Measurements from ENCODE around the gene SIAE.

SIAE gene, protein sequence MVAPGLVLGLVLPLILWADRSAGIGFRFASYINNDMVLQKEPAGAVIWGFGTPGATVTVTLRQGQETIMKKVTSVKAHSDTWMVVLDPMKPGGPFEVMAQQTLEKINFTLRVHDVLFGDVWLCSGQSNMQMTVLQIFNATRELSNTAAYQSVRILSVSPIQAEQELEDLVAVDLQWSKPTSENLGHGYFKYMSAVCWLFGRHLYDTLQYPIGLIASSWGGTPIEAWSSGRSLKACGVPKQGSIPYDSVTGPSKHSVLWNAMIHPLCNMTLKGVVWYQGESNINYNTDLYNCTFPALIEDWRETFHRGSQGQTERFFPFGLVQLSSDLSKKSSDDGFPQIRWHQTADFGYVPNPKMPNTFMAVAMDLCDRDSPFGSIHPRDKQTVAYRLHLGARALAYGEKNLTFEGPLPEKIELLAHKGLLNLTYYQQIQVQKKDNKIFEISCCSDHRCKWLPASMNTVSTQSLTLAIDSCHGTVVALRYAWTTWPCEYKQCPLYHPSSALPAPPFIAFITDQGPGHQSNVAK

DNA sequence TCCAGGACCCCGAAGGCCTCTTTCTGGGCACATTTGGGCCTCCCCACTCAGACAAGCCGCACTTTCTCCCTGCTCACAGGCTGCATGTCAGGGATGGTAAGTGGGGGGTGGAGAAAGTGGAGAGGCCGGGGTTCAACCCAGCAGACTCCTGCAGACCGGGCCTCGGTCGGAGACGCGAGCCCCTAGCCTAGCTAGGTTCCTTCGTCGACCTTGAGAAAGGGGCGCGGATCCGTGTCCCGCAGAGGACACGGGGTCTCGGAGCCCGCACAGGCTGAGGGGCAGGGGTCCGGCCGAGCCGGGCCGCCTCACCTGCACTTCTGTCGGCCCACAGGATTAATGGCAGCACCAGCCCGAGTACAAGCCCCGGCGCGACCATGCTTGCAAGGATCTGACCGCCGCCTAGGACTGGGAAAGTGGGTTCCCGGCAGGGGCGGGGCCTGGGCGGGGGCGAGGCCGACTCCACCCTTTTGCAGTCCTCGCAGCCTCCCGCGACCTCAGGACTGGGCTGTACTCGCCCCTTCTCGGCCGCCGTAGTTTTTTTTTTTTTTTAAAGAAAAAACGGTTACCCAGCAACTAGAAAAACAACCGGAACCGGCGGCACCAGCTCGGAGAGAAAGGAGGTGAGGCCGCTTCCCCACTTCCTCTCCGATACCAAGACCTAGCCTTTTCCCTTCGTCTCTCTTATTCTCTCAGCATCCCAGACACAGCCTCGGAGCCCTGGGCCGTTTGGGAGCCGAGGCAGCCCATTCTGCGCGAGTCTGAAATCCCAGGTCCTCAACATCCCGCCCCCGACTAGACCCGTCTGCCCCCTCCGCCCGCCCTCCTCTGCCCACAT lies at the start of gene SIAE, which contains the start of gene SPA17:
SIAE (minus strand) TSS at position 407 of the 835 bp plus-strand sequence; CDS start at position 376, 31 bp downstream.
SPA17 (plus strand) TSS at position 572 of the 835 bp plus-strand sequence. CDS start 1,361 bp downstream, outside the sequence.
- peak; percentile 57 to 72 (median 68) for DNase-seq (ENCODE audit: low read depth in 3 of 3, low spot score in 1 of 3)

DNA sequence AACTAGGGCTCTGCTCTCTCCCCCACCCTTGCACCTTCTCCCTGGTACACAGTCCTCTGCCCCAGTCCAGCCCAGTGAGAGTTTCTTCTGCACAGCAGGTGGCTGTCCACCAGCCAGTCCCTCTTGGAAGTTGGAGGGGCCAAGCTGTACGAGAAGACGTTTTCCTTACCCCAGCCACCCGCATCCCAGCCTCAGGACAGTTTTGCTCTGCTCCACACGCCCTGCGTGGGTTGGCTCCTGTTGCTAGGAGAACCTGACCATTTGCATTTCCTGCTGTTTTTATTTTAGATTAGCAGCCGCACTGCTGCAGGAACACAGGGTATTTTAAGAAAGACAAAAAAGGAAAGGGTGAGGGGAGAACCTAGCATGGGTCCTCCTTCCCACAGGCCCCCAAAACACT lies 48.6 kb upstream of the SIAE start:
- DNase-seq (ENCODE audit: low read depth in 3 of 3, low spot score in 1 of 3) = no peak

DNA sequence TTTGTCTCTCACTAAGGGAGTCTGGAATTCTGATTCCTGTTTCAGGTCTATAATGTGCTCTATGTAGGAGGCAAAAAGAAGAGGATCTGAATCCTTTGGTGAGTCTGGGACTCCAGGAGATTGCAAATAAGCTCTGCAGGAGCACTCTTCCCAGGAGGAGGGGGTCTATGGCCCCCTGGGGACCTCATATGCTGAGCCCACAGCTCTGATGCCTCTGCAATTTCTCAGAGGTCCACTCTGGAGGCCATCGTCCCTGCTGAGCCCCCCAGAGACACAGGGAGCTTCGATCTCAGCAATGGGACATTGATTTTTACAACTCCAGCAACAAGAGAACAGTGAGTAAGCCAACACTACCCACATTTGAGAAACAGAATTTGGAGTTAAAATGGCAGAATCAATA lies 46.0 kb upstream of the SIAE start:
- DNase-seq (ENCODE audit: low read depth in 3 of 3, low spot score in 1 of 3) = no peak

DNA sequence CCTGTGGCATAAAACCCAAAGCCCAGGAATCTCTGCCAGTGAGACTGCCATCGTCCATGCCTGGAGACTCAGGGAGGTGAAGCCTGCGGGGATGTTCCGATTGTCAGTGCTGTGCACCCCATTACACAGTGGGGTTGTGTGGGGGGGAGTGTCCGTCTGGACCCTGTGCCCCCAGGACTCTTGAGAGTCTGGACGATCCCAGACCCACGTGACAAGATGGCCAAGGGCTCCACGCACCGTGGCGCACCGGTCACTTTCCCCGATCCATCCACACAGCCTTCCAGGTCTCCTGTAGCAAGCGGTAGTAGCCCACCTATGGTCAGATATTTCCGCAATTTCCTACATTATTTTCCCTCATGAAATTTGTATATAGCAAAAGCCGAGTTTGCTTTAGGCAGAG lies 45.3 kb upstream of the SIAE start:
- no peak for DNase-seq (ENCODE audit: low read depth in 3 of 3, low spot score in 1 of 3)

DNA sequence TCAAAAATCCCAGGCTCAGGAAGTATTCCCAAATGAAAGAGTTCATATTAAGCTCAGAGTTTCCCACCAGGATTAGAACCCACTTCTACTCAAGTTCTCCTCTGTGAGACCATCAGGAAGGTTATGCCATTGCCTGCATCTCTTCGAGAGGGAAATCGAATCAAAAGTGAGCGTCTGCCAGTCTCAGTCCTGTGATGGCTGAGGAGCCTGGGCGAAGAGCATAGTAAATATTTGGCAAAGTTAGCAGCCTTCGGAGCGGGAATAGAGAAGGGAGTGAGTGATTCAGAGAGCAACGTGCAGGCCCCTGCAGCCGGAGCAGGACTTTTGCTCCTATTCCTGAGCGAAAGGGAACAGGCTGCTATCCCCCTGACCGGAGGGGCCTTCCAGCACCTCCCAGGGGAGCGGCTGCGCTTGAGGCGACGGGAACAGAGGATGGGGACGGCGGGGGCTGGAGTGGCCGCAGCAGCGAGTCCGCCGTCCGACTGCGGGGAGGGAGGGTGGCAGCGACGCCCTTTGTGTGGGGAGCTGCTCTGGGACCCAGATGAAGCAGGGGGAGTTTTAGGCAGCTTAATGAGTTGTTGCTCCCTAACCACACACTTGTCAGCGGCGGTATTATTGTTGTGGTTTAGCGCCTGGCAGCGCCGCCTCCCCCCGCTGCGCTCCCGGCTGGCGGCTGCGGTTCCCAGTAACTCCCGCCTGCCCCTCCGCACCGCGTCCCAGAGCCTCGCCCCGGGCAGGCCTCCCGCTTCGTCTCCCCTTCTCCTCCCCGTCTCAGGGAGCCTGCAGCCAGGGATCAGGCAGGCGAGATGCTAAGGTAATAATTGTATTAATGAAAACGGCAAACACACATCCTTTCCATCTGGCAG lies 44.5 kb upstream of the SIAE start:
- no peak for DNase-seq (ENCODE audit: low read depth in 3 of 3, low spot score in 1 of 3)

DNA sequence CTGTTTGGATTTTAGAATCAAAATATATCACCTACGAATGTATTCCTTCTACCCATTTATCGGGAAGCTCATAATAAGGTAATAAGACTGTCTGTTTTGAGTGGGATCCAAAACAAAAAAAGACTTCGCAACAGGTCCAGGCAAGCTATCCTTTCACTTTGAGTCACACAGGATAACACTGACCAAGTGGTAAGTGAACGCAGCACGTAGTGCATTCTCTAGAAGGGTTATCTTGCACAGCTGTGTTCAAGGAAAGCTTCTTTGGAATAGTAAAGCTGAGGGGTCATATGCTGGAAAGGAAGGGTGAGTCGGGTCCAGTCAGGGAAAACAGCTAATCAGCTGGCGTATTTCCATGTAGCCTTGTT lies 43.9 kb upstream of the SIAE start:
- no peak for DNase-seq (ENCODE audit: low read depth in 3 of 3, low spot score in 1 of 3)

DNA sequence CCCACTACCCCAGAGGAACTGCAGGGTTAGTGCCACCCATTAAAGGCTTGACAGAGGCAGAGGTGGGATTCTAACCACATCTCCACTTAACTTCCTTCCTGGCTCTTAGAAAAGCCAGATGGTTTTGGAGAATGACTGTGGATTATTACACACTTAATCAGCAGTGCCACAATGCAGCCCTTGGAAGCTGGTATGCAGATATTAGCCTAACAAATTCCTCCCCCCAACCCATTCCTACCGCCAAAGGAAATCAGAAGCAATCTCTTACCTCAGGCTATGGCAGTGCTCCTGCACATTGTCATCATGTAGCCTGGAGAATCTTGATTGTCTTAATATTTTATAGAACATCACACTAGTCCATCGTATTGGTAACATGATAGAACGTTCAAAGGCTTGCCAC lies 43.1 kb upstream of the SIAE start:
- DNase-seq (ENCODE audit: low read depth in 3 of 3, low spot score in 1 of 3) = no peak

DNA sequence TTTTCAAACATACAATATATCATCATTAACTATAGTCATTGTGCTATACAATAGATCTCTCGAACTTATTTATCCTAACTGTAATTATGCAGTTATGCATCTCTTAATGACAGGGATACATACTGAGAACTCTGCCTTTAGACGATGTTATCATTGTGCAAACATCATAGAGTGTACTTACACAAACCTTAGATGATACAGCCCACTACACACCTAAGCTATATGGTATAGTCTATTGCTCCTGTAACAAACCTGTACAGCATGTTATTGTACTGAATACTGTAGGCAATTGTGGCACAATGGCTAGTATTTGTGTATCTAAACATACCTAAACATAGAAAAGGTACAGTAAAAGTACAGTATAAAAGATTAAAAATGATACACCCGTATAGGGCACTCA lies 38.9 kb upstream of the SIAE start:
- no peak for DNase-seq (ENCODE audit: low read depth in 3 of 3, low spot score in 1 of 3)

DNA sequence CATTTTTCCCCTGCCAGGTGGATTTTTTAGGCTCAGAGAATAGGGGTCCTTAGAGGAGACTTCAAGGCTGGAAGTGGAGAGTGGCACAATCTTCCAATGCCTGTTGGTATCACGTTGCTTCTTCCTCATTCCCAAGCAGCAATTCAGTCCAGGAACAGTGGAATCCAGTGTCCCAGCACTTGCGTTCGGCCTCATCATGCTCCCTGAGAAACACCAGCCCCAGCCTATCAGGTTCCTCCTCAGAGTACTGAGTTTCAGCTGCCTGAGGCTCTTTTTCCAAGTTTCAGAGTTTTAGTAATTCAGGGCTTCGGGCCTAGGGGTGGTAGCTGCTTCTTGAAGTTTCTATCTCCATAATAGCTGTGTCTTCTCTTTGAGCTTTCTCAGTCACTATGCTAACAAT lies 34.3 kb upstream of the SIAE start:
- no peak for DNase-seq (ENCODE audit: low read depth in 3 of 3, low spot score in 1 of 3)

DNA sequence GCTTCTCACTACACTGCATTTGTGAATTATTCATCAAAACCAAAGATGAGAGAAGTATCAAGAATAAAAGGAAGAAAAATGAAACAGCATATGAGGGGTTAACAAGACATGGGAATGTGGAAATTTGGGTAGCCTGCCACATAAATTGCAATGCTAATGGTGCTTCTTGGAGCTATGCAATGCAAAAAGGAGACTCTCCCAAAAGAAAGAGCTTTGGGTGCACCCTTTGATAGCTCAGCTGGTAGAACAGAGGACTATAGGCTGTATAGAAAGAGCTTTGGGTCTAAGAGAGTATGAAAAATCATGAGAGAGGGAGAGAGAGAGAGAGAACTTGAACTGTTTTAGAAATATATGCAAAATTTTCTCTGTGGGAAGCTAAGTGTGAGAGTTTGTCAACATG lies 26.5 kb upstream of the SIAE start:
- DNase-seq (ENCODE audit: low read depth in 3 of 3, low spot score in 1 of 3) = no peak

DNA sequence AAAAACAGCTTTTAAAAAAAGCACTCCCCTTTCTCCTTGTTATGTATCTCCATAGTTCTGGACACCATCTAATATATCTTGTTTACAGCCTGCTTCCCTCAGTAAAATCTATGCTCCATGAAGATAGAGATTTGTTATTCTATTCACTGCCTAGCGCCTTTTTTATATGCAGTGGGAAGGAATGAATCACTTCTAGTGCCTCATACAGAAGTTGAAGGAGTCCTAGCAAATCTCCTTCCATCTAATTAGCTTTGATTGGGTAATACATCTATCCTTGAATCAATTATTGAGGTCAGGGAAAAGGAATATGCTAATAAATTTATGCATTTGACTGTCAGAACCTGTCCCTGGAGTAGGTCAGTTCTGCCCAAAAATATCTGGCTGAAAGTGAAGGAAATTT lies 26.0 kb upstream of the SIAE start:
- no peak for DNase-seq (ENCODE audit: low read depth in 3 of 3, low spot score in 1 of 3)

DNA sequence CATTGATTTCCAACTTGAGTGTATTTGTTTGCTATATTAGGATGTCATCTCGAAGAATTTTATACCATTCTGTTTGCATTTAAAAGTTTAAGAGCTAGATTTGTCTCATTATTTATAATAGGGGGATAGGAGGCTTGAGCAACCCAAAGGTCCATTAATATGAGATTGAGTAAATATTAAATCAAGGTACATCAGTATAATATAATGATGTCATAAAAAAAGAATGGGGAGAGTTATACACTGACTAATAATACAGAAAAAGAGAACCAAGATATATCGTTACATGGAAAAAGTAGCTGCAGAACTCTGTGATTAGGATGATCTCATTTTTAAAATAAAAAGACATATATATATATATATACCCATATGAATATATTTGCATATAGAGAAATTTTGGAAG lies 19.6 kb upstream of the SIAE start:
- no peak for DNase-seq (ENCODE audit: low read depth in 3 of 3, low spot score in 1 of 3)

DNA sequence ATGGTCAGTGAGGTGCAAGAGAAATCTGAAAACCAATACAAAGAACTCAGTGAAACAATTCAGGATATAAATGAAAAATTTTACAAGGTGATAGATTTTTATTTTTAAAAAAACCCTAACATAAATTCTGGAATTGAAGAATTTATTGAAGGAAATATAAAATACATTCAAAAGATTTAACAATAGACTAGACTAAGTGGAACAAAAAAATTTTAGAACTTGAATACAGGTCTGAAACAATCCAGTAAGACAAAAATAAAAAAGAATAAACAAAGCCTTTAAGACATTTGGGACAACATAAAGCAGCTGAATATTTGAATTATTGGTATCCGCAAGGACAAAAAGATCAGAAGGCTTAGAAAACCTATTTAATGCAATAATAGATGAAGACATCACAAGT lies 8.9 kb upstream of the SIAE start:
- DNase-seq (ENCODE audit: low read depth in 3 of 3, low spot score in 1 of 3) = no peak

DNA sequence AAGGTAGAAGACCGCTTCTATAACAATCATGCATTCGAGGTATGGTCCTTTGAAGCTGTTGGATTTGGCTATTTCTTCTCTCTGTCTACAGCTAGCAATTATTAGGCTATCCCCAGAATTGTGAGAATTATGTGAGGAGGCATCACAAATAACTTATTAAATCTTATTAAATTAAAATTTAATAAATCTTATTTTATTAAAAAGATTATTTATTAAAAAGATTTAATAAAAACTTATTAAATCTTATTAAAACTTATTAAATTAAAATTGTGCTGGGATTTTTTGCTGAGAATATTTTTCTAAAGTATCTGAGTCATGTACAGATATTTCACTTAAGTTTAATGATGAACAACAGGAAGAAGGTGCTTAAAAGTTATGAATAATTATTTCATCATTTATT lies 7.9 kb upstream of the SIAE start:
- no peak for DNase-seq (ENCODE audit: low read depth in 3 of 3, low spot score in 1 of 3)

DNA sequence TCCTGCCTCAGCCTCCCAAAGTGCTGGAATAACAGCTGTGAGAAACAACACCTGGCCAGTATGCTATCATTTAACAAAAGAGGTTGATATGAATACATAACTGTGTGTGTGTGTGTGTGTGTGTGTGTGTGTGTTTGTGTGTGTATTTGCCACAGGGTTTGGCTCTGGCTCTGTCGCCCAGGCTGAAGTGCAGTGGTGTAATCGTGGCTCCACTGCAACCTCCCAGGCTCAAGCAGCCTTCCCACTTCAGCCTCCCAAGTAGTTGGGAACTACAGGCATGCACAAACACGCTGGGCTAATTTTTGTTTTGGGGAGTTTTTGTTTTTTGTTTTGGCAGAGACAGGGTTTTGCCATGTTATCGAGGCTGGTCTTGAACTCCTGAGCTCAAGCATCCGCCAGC lies 4.9 kb upstream of the SIAE start:
- no peak for DNase-seq (ENCODE audit: low read depth in 3 of 3, low spot score in 1 of 3)

DNA sequence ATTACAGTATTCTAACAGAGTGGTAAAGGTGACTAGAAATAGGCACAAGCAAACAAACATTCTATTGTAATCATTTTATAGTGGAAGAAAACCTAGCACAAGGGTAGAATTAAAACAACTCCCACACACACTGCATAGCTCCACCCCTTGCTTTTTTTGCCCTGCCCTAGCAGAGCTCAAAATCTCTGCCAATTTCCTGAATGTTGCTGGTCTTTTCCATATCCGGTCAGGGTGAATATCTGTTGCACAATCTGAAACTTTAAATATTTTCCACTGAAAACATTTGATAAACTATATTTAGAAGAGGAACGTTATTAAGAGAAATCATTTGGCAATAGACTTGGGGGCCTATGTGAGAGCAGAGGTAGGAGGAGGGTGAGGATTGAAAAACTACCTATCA lies 2.8 kb upstream of the SIAE start:
- DNase-seq (ENCODE audit: low read depth in 3 of 3, low spot score in 1 of 3) = no peak

DNA sequence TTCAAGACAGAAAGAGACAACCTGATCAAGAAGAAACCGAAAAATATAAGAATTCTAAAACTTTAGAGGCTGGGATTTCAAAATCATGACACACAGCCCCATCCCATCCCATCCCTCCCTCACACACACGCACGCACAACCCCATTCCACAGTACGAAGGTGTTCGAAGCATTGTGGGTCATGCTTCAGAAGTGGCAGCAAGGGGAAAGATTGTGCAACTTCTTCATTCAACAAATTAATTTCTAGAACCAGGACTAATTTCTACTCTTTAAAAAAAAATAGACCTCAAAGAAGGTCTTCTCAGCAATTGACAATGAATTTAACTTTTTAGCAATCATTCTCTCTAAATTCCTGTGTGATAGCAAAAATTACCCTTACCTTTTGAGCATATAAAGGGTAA lies 1.0 kb upstream of the SIAE start:
- no peak for DNase-seq (ENCODE audit: low read depth in 3 of 3, low spot score in 1 of 3)

DNA sequence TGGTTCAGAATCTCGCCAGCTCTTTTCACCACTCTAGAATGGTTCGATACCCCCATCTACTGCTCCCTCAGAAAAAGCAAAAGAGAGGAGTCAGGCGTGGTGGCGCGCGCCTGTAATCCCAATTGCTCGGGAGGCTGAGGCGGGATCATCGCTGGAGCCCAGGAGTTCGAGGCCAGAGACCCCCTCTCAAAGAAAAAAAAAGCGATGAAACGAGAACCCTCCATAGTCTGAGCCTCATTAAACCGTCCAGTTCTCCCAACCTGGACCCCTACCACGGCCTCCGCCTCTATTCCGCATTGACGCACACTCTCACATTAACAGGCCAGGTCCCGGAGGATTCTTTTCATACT lies 604 bp upstream of the SIAE start:
- DNase-seq (ENCODE audit: low read depth in 3 of 3, low spot score in 1 of 3) = no peak

DNA sequence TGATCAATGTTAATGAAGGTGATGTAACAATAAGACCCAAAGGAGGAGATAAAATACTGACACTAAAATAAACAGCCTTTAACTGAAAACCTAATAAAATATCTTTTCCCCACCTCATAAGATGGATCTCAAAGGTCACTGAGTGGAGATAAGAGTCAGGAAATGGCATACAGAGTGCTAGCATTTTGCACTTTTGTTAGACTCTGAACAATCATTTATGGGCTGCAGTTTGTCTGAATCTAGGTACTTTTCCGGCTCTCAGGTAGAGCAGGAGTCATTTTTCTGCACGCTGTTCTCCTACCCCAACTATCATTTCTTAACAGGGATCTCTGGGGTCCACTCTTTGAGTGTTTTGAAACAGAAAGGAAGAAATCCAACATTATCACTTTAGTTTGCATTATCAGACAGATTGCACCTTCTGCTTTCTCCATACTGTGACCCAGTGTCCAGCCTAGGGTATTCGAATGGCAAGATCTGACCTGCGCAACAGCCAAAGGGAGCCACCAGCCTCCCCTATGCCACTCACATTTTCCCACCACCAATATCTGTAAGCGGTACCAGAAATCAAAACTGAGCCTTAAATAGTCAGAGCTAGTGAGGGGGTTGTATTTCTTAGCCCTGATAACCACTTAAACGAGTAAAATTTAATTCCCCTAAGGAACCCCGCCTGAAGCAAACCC lies 863 bp downstream of the SIAE start:
- no peak for DNase-seq (ENCODE audit: low read depth in 3 of 3, low spot score in 1 of 3)

DNA sequence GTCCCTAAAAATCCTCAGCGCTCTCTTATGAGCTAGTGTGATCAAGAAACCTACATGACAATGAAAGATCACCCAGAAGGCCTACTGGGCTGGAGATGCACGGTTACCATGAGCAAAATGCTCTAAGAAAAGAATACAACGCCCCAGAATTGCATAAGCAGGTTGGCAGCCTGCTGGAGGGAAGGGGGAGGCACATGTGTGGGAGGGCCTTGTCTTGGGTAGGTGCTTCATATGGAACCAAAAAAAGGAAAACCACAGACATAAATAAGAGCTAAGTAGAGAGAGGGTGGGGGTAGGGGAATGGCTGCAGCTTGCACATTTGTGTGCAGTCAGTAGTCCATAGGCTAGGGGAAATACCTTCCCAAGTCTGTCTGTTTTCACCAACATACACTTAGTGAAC lies 2.8 kb downstream of the SIAE start:
- no peak for DNase-seq (ENCODE audit: low read depth in 3 of 3, low spot score in 1 of 3)

DNA sequence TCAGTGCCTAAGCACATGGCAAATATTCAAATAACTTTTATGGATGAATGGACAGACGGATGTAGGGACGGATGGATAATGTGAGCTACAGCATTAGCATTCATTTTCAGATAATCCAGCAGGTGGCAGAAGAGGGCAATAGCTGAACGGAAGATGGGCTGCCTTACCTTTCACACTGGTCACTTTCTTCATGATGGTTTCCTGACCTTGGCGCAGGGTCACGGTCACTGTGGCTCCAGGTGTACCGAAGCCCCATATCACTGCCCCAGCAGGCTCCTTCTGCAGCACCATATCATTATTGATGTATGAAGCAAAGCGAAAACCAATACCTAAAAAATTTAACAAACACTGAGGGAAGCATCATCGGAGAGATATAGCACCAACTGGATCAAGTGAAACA lies 4.3 kb downstream of the SIAE start:
- DNase-seq (ENCODE audit: low read depth in 3 of 3, low spot score in 1 of 3) = no peak

Measured in stimulated activated CD4-positive, alpha-beta T cell treated with anti-CD3 and anti-CD28 coated beads, TNF-alpha, amount 100 ng/mL, for 1 hour (primary cell).